Testis (tissue), 3 donors: Measurements from ENCODE around the gene JAKMIP1. TPM values are rescaled to one million over a fixed set of nuclear protein-coding genes. Genes with fewer than 3 reads are reported as not detected.

ENCODE experiments used
- DNase-seq: peaks from one replicate; pipeline ENCODE4 v3.0.0-alpha.2; 2019
- H3K27ac ChIP-seq, 2 donors: fragments of 200-600 bp; sonication (generic); one replicate each; pipeline ENCODE4 v1.5.1; 2019
- H3K27me3 ChIP-seq: fragments of 200-600 bp; sonication (generic); one replicate; pipeline ENCODE4 v1.5.1; 2019
- H3K36me3 ChIP-seq: fragments of 200-600 bp; sonication (generic); one replicate; pipeline ENCODE4 v1.5.1; 2017; ENCODE audit warnings: low read depth; ENCODE audit errors: missing control alignments
- H3K4me1 ChIP-seq: fragments of 200-600 bp; sonication (generic); one replicate; pipeline ENCODE4 v1.5.1; 2019
- H3K4me3 ChIP-seq, 2 donors: fragments of 200-600 bp; sonication (generic); one replicate each; pipeline ENCODE4 v1.5.1; 2017 to 2019
- H3K9me3 ChIP-seq: fragments of 200-600 bp; sonication (generic); one replicate; pipeline ENCODE4 v1.5.1; 2017
- CTCF ChIP-seq, 3 experiments: fragments of 450-650 bp in 2 of 3; fragments of 200-600 bp in 1 of 3; sonication (generic) in 1 of 3; IDR thresholded peaks; one replicate each; pipeline ENCODE4 v1.5.1; 2016 to 2019; ENCODE audit warnings: antibody characterized with exemption in 3 of 3, mild to moderate bottlenecking in 2 of 3, moderate library complexity in 1 of 3
- POLR2A ChIP-seq: fragments of 450-650 bp; IDR thresholded peaks from one replicate; pipeline ENCODE4 v1.6.1; 2017; ENCODE audit warnings: antibody characterized with exemption, mild to moderate bottlenecking, moderate library complexity
- WGBS, 2 donors: methylation state at CpG; one replicate each; pipeline ENCODE4 v1.1.5; 2018; 5-methylcytosine and 5-hydroxymethylcytosine counted together
- intact Hi-C: fragments of 100-400 bp; cut with DNase I; formaldehyde crosslinking; loops from one replicate; pipeline ENCODE4 v1.15.1; 2023; ENCODE audit warnings: low total_unique reads
- polyA plus RNA-seq: library from polyadenylated mRNA; stranded (reverse); fragments of 350-450 nt; fragmentation: Illumina TruSeq; extraction: RNeasy Lipid Tissue Mini Kit (QIAGEN cat#74804); gene quantifications from one replicate; pipeline ENCODE4 v1.2.3, GENCODE V29; 2014; ENCODE audit warnings: low read depth, low replicate concordance; ENCODE audit not compliant: insufficient read depth
- total RNA-seq, 2 donors: library from RNA; depleted of rRNA; stranded (reverse); fragments of >200 nt; gene quantifications; one replicate each; pipeline ENCODE4 v1.2.3, GENCODE V29; 2016

JAKMIP1 gene
- total and polyA plus RNA-seq, 3 donors from 2014 or later = 10.7 to 18.1 (median 15.2) TPM

DNA sequence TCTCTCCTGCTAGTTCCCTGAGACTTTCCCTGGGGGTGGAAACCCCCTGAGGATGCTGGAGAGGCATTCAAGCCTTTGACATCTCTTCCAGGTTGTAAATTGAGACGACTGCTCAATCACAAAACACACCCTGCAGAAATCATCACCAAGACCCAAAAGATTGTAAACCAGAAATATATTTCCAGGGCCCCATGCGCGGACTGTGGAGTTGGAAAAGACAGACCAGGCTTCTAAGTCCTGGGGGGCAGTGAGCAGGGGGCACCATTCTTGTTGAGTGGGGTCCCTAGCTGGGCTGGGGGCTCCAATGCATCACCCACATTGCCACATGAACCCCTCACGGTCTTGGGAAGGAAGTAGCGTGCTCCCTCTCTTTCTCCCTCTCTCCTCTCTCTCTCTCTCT lies 94.2 kb downstream of the JAKMIP1 start:
- no peaks in the 10 kb centered on the region for H3K27me3 ChIP-seq
- no peaks in the 10 kb centered on the region for H3K36me3 ChIP-seq
- no peak overlapping the region for H3K4me3 ChIP-seq
- TF ChIP-seq POLR2A (no peak), CTCF (IDR thresholded peaks at IDR 0.05) (no peak)
- no peak overlapping the region for H3K27ac ChIP-seq
- no peaks in the 10 kb centered on the region for H3K4me1 ChIP-seq
- 63 to 84% methylated on average over 5 of the region's 5 CpGs for WGBS, 2 donors
- intact Hi-C loops = no loop called here
- DNase-seq = peak; percentile 5
- no peaks in the 10 kb centered on the region for H3K9me3 ChIP-seq

DNA sequence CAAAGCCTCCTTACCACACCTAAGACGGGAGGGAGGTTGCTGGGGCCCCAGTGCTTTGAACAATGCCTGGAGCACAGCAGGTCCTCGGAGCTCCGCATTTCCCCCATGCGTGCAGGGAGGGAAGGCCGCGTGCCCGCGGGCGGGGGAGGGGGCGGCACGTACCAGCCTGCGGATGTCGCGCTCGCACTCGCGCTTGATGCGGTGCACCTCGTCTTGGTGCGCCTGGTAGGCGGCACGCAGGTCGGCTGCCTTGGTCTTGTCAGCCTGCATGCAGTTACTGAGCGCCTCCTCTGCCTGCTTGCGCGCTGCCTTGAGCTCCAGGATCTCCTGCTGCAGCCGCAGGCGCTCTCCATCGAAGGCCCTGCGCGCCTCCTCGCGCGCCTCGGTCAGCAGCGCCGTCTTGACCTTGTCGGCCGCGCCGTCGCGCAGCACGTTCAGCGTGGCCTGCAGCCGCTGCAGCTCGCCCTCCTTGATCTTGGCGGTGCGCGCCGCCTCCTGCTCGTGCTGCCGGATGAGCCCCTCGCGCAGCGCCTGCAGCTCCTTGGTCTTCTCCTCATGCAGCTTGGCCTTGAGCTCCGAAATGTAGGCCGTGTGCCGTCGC lies 94.9 kb downstream of the JAKMIP1 start:
- DNase-seq = peak; percentile 16
- TF ChIP-seq POLR2A (no peak), CTCF (IDR thresholded peaks at IDR 0.05) (no peak)
- H3K4me1 ChIP-seq = no peaks in the 10 kb centered on the region
- no peaks in the 10 kb centered on the region for H3K36me3 ChIP-seq
- intact Hi-C loops = no loop called here
- 59 to 68% methylated on average over 18 to 60 of the region's 60 CpGs for WGBS, 2 donors
- H3K9me3 ChIP-seq = no peaks in the 10 kb centered on the region
- no peaks in the 10 kb centered on the region for H3K27me3 ChIP-seq
- peak overlapping the region; percentile 18 to 34 for H3K4me3 ChIP-seq
- H3K27ac ChIP-seq = no peak overlapping the region

DNA sequence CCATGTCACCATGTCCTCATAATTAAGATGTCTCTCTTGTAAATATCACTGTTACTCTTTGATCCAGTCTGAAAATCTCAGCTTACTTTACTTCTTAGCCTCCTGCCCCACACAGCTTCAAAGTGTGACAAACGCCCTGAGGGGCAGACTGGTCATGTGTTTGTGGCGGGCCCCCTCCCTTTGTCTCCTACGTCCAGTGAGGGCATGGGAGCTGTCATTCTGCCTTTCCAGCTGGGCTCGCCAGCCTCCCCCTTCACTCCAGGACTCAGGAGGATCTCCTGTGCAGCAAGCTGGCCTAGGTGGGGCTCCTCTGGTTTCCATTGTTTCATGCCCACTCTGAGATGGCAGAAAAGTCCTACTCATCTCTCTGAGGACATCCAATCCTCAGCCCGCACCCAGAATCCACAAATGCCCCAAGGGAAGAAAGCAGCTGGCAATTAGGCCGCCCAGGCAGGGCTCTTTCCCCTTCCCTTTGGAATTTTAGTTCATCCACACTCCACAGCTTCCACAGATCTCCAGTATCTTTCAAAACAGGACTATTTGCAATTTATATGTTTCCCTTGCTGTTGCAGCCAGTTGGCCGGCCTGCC lies 95.7 kb downstream of the JAKMIP1 start:
- Histone ChIP-seq H3K27ac (no peak overlapping the region), H3K9me3 (no peaks in the 10 kb centered on the region), H3K36me3 (no peaks in the 10 kb centered on the region), H3K4me1 (no peaks in the 10 kb centered on the region), H3K27me3 (no peaks in the 10 kb centered on the region), H3K4me3 (peak overlapping the region in 1 of 2 donors; percentile 34)
- 62 to 69% methylated on average over 7 of the region's 7 CpGs for WGBS, 2 donors
- no peak for DNase-seq
- intact Hi-C loops = no loop called here
- TF ChIP-seq POLR2A (no peak), CTCF (IDR thresholded peaks at IDR 0.05) (no peak)

- H3K4me3 ChIP-seq = no peak overlapping the region
- TF ChIP-seq POLR2A (no peak), CTCF (IDR thresholded peaks at IDR 0.05) (no peak)
- 87 to 94% methylated on average over 5 of the region's 5 CpGs for WGBS, 2 donors
- no peaks in the 10 kb centered on the region for H3K4me1 ChIP-seq
- H3K27ac ChIP-seq = no peak overlapping the region
- H3K9me3 ChIP-seq = no peaks in the 10 kb centered on the region
- no peaks in the 10 kb centered on the region for H3K27me3 ChIP-seq
- no peak for DNase-seq
- no peaks in the 10 kb centered on the region for H3K36me3 ChIP-seq
- intact Hi-C loops = no loop called here
Observed at GRCh38 chr4:6097581-6097980, 102.8 kb downstream of the JAKMIP1 start.

GRCh38 chr4:6095897-6096296 lies 104.5 kb downstream of the JAKMIP1 start:
- DNase-seq = no peak
- Histone ChIP-seq H3K4me3 (no peak overlapping the region), H3K27ac (no peak overlapping the region), H3K4me1 (no peaks in the 10 kb centered on the region), H3K36me3 (no peaks in the 10 kb centered on the region), H3K9me3 (no peaks in the 10 kb centered on the region), H3K27me3 (no peaks in the 10 kb centered on the region)
- TF ChIP-seq CTCF (IDR thresholded peaks at IDR 0.05) = no peak
- TF ChIP-seq POLR2A = no peak
- 89 to 95% methylated on average over 6 of the region's 6 CpGs for WGBS, 2 donors
- intact Hi-C loops = no loop called here
